Activated naive CD4-positive, alpha-beta T cell treated with anti-CD3 and anti-CD28 coated beads for 36 hours (primary cell): Measurements from ENCODE around the gene LHFPL3. TPM values are rescaled to one million over a fixed set of nuclear protein-coding genes. Genes with fewer than 3 reads are reported as not detected.
A peak's percentile ranks its signal among the peaks of the same experiment; 100 is the strongest.

Experiments
- CTCF ChIA-PET: fragments of 350-600 bp; sonication (Branson Sonifier 250); formaldehyde crosslinking; loops from one replicate; lab custom pipeline; 2021; ENCODE audit warnings: antibody characterized with exemption; lab: Charles Lee
- DNase-seq: peaks from one replicate; pipeline ENCODE4 v3.0.0-alpha.2; 2020
- H3K27ac Mint-ChIP-seq: one replicate; pipeline ENCODE4 v1.8.0; 2021; ENCODE audit warnings: mild to moderate bottlenecking, mixed read lengths
- H3K27me3 Mint-ChIP-seq: one replicate; pipeline ENCODE4 v1.8.0; 2021; ENCODE audit warnings: low read depth, mixed read lengths
- H3K36me3 Mint-ChIP-seq: one replicate; pipeline ENCODE4 v1.8.0; 2021; ENCODE audit warnings: low read depth, mixed read lengths
- H3K4me1 Mint-ChIP-seq: one replicate; pipeline ENCODE4 v1.8.0; 2021; ENCODE audit warnings: low read depth, mixed read lengths
- H3K4me3 Mint-ChIP-seq: one replicate; pipeline ENCODE4 v1.8.0; 2021; ENCODE audit warnings: mild to moderate bottlenecking, moderate library complexity, mixed read lengths
- H3K9me3 Mint-ChIP-seq: one replicate; pipeline ENCODE4 v1.8.0; 2021; ENCODE audit warnings: mixed read lengths
- intact Hi-C: fragments of 100-400 bp; cut with micrococcal nuclease; formaldehyde crosslinking; loops from one replicate; pipeline ENCODE4 v1.15.1; 2023
- total RNA-seq, 2 experiments: library from RNA; stranded (reverse); gene quantifications; one replicate each; pipeline ENCODE4 v1.2.3, GENCODE V29; 2021

The LHFPL3 gene
- total RNA-seq, 2 experiments from 2014 or later = not detected

- DNase-seq = no peak
- Mint-ChIP-seq H3K27me3 (peaks cover 4% of the 10 kb centered on the region), H3K9me3 (no peaks in the 10 kb centered on the region), H3K4me1 (no peaks in the 10 kb centered on the region), H3K4me3 (no peak overlapping the region), H3K36me3 (no peaks in the 10 kb centered on the region), H3K27ac (no peak overlapping the region)
- intact Hi-C loops = no loop called here
- CTCF ChIA-PET = interaction anchor here (3.3 kb wide), 1 partner anchor 25 kb away, joined by 13 read pairs; no protein-coding TSS in a partner anchor
Observed at GRCh38 chr7:104850374-104850773, 522.0 kb downstream of the LHFPL3 start.

- CTCF ChIA-PET = interaction anchor here (0.7 kb wide), 1 partner anchor 23 kb away, joined by 3 read pairs; no protein-coding TSS in a partner anchor
- Mint-ChIP-seq H3K9me3 (no peaks in the 10 kb centered on the region), H3K4me3 (no peak overlapping the region), H3K4me1 (no peaks in the 10 kb centered on the region), H3K27me3 (no peaks in the 10 kb centered on the region), H3K36me3 (no peaks in the 10 kb centered on the region), H3K27ac (no peak overlapping the region)
- intact Hi-C loops = no loop called here
- DNase-seq = no peak
Observed at GRCh38 chr7:104851268-104851667, 522.9 kb downstream of the LHFPL3 start.

GRCh38 chr7:104852386-104852785 is 524.0 kb downstream of the LHFPL3 start:
- no peaks in the 10 kb centered on the region for H3K36me3 Mint-ChIP-seq
- no peaks in the 10 kb centered on the region for H3K9me3 Mint-ChIP-seq
- H3K4me3 Mint-ChIP-seq = no peak overlapping the region
- no peak for DNase-seq
- no peak overlapping the region for H3K27ac Mint-ChIP-seq
- CTCF ChIA-PET = interaction anchor here (0.6 to 1.4 kb wide), 4 partner anchors 8 to 621 kb away, joined by 3 to 4 read pairs (median 3); no protein-coding TSS in a partner anchor
- peaks cover 3% of the 10 kb centered on the region for H3K4me1 Mint-ChIP-seq
- intact Hi-C loops = no loop called here
- H3K27me3 Mint-ChIP-seq = no peaks in the 10 kb centered on the region

DNA sequence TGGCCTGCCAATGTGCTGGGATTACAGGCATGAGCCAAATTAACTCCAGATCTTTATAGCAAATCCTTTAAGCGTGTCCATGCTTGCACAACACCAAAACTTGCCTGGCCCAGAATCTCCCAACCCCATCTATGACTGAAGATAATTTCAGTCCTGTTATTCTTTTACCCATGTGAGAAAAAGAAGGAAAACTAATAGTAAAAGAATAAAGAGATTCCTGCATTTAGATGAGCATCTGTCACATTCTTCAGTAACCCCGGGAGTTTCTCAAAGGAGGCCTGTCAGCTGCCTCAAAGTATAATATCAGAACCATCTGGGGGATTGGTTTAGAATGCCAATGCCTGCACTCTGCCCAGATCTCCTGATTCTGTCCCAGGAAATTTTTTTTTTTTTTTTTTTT is 527.5 kb downstream of the LHFPL3 start:
- Mint-ChIP-seq H3K27ac (no peak overlapping the region), H3K27me3 (no peaks in the 10 kb centered on the region), H3K9me3 (no peaks in the 10 kb centered on the region), H3K36me3 (no peaks in the 10 kb centered on the region), H3K4me3 (no peak overlapping the region), H3K4me1 (peaks cover 17% of the 10 kb centered on the region)
- DNase-seq = no peak
- CTCF ChIA-PET = interaction anchor here (3.4 kb wide), 1 partner anchor 8 kb away, joined by 13 read pairs; no protein-coding TSS in a partner anchor
- intact Hi-C loops = loop anchor here (2.0 kb wide), 1 partner anchor 63 kb away; no protein-coding TSS in a partner anchor

DNA sequence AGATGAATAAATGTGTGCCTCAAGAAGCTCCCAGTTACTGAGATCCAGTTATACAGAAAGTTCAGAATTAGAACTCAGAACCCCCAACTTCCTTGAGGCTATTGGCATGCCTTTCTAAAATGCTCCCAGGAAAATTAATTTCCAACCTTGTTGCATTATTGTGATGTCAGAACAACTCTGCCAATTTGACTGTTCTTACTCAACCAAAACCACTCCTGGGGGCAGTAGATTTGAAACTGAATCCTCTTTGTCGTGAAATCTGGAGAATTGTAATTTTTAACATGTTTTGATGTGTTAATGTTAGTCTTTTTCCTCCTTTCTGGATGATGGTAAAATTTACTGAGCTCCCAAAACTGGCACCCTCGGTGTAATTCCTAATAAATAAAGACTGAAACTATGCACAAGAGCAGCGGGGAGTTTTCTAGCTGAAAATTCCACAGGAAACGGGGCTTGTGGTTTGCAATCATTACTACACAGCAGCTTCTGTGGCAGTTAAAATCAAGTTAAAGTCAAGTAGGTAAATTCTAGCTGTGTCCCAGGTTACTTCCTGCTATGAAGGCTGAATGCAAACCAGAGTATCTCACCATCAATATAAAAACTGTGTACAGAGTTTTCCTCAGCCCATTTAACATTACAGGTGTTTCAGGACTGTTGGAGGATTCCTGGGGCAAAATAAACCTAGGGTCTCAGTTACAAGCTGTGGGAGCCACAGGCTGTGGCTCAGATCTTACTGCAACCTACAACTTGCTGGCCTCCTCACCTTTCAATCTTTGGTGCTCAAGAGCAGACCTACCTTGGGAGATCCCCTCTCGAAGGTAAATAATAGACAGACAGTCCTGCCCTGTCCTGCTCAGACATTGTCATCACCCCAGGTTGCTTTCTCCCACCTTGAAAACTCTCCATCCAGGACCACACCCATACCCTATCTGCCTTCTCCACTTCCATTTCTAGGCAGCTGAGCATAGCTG is 529.3 kb downstream of the LHFPL3 start:
- Mint-ChIP-seq H3K4me1 (peaks cover 17% of the 10 kb centered on the region), H3K27me3 (no peaks in the 10 kb centered on the region), H3K27ac (peak overlapping the region; percentile 22), H3K36me3 (no peaks in the 10 kb centered on the region), H3K9me3 (no peaks in the 10 kb centered on the region), H3K4me3 (no peak overlapping the region)
- intact Hi-C loops = loop anchor here (2.0 kb wide), 1 partner anchor 61 kb away; no protein-coding TSS in a partner anchor
- CTCF ChIA-PET = interaction anchor here (0.9 to 3.4 kb wide), 3 partner anchors 9 to 25 kb away, joined by 3 to 13 read pairs (median 6); no protein-coding TSS in a partner anchor
- DNase-seq = peak; percentile 30

DNA sequence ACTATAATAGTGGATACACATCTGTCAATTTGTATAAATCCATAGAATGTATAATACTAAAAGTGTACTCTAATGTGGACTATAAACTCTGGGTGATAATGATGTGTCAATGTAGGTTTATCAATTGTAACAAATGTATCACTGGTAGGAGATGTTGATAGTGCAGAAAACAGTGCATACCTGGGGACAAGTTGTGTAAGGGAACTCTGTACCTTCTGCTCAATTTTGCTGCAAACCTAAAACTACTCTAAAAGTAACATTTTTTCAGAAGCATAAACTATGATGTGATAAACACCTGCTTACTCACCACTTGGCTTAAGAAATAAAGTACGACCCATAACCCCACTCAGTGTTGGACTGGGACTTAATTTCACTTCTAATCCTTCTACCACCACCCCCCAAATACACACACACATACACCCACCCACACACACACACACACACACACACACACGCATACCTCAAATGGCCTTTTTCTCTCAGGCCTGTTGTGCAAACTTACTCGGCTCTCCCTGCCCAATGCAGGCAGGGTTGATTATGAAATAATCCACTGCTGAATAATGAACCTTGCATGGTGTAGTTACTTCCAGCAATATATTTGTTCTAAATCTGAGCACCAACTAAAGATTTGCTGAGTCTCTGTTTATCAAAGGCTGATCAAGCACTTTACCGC is 531.5 kb downstream of the LHFPL3 start:
- no peaks in the 10 kb centered on the region for H3K36me3 Mint-ChIP-seq
- H3K4me1 Mint-ChIP-seq = peaks cover 17% of the 10 kb centered on the region
- intact Hi-C loops = no loop called here
- H3K4me3 Mint-ChIP-seq = no peak overlapping the region
- H3K27me3 Mint-ChIP-seq = no peaks in the 10 kb centered on the region
- no peak overlapping the region for H3K27ac Mint-ChIP-seq
- CTCF ChIA-PET = interaction anchor here (0.7 to 4.4 kb wide), 4 partner anchors 8 to 54 kb away, joined by 3 to 18 read pairs (median 10); no protein-coding TSS in a partner anchor
- DNase-seq = no peak
- H3K9me3 Mint-ChIP-seq = no peaks in the 10 kb centered on the region

DNA sequence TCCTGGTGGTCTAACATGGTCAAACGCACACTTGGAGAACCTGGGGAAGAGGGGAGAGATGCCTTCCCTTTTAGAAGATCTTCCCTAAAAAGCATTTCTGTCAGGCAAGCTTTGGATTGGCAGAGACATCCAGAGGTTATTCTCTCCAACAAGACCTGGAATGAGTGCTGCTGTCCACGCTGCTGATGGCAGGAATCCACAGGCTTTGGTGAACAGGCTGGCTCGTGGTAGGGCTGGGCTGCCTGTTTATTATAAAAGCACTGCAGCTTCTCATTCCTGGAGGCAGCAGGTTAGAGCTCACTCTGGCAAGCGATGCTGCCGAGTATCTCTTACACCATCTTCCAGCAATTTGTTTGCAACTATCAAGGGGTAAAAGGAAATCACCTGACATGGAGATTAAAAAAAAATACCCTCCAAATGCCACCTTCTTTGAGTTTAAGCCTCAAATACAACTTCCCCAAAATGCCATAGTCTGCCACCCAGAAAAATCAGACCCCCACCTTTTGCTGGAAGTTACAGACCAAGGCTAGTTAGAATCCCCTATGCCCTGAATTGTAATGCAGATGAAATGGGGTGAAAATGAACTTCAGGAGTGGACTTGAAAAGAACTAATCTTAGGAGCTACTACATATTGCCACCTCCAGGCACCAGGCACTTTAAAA is 533.5 kb downstream of the LHFPL3 start:
- intact Hi-C loops = no loop called here
- no peaks in the 10 kb centered on the region for H3K36me3 Mint-ChIP-seq

DNA sequence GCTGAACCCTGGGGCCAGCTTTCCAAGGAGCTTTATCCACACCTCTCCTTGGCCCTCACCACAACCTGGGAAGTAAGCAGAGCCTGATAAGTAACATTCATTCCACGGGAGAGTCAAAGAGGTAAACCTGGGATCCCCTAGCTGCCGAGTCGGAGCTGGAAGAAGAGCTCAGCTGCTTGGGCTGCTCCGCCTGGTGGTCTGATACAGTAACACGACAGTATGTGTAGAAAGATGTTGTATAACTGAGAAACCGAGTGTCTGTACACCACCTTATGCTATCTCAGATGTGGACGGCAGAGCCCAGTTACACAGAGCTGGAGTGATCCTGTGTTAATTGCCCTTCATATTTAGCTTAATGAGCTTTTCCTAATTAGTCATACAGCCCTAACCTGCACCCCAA is 534.3 kb downstream of the LHFPL3 start:
- Mint-ChIP-seq H3K4me3 (no peak overlapping the region), H3K9me3 (peaks cover 5% of the 10 kb centered on the region), H3K27ac (no peak overlapping the region)

More for the DNA sequence above, 533.5 kb downstream of the LHFPL3 start:
- CTCF ChIA-PET = interaction anchor here (0.9 to 4.4 kb wide), 4 partner anchors 10 to 631 kb away, joined by 3 to 18 read pairs (median 10); no protein-coding TSS in a partner anchor
- Mint-ChIP-seq H3K4me3 (no peak overlapping the region), H3K27me3 (peaks cover 3% of the 10 kb centered on the region), H3K4me1 (peaks cover 17% of the 10 kb centered on the region), H3K27ac (no peak overlapping the region), H3K9me3 (peaks cover 5% of the 10 kb centered on the region)
- DNase-seq = no peak

DNA sequence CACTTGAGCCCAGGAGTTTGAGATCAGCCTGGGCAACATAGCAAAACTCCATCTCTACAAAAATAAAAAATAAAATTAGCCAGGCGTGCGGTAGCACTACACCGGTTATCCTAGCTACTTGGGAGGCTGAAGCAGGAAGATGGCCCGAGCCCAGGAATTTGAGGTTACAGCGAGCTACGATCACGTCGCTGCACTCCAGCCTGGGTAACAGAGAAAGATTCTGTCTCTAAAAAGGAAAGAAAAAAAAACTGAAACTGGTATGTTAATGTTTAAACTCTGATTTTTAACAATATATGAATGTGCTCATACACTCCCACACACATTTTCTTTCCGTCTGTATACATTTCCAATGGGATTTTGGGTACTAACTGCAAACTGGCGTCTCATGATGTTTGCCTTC is 545.0 kb downstream of the LHFPL3 start:
- no peak overlapping the region for H3K4me3 Mint-ChIP-seq
- H3K36me3 Mint-ChIP-seq = no peaks in the 10 kb centered on the region
- no peak overlapping the region for H3K27ac Mint-ChIP-seq
- no peaks in the 10 kb centered on the region for H3K27me3 Mint-ChIP-seq
- no peaks in the 10 kb centered on the region for H3K9me3 Mint-ChIP-seq
- intact Hi-C loops = no loop called here
- peaks cover 7% of the 10 kb centered on the region for H3K4me1 Mint-ChIP-seq
- CTCF ChIA-PET = interaction anchor here (6.1 kb wide), 1 partner anchor 10 kb away, joined by 32 read pairs; no protein-coding TSS in a partner anchor
- no peak for DNase-seq

More for the DNA sequence above, 534.3 kb downstream of the LHFPL3 start:
- Mint-ChIP-seq H3K27me3 (peaks cover 3% of the 10 kb centered on the region), H3K36me3 (no peaks in the 10 kb centered on the region), H3K4me1 (peaks cover 10% of the 10 kb centered on the region)
- no peak for DNase-seq
- CTCF ChIA-PET = interaction anchor here (0.9 to 4.4 kb wide), 5 partner anchors 9 to 632 kb away, joined by 3 to 18 read pairs (median 4); no protein-coding TSS in a partner anchor
- intact Hi-C loops = no loop called here

DNA sequence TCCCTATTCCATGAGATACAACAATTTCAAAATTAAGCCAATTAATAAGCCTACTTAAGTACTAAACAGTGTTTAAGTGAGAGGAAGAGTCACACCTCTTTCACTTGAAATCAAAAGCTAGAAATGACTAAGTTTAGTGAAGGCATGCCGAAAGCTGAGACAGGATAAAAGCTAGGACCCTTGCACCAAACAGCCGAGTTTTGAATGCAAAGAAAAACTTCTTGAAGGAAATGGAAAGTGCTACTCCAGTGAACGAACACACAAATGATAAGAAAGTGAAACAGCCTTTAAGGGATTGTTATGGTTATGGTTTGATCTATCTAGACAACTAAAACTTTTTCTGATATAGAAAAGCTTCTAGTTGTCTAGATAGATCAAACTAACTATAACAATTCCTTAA is 550.2 kb downstream of the LHFPL3 start:
- Mint-ChIP-seq H3K4me1 (peaks cover 15% of the 10 kb centered on the region), H3K36me3 (no peaks in the 10 kb centered on the region), H3K9me3 (peaks cover 1% of the 10 kb centered on the region), H3K4me3 (no peak overlapping the region), H3K27ac (no peak overlapping the region), H3K27me3 (no peaks in the 10 kb centered on the region)
- intact Hi-C loops = no loop called here
- DNase-seq = peak; percentile 18
- CTCF ChIA-PET = interaction anchor here (0.6 to 2.0 kb wide), 5 partner anchors 20 to 47 kb away, joined by 3 to 11 read pairs (median 3); no protein-coding TSS in a partner anchor

- no peak for DNase-seq
- Mint-ChIP-seq H3K27ac (no peak overlapping the region), H3K9me3 (peaks cover 1% of the 10 kb centered on the region), H3K4me1 (peaks cover 15% of the 10 kb centered on the region), H3K27me3 (no peaks in the 10 kb centered on the region), H3K4me3 (no peak overlapping the region), H3K36me3 (no peaks in the 10 kb centered on the region)
- CTCF ChIA-PET = interaction anchor here (0.6 to 5.8 kb wide), 27 partner anchors 9 to 706 kb away, joined by 3 to 123 read pairs (median 5); no protein-coding TSS in a partner anchor
- intact Hi-C loops = loop anchor here (1.0 to 5.0 kb wide), 2 partner anchors 35 to 704 kb away; no protein-coding TSS in a partner anchor
Observed at GRCh38 chr7:104883248-104883717, 554.9 kb downstream of the LHFPL3 start.
